ENCODE results near the gene C2.

DNA sequence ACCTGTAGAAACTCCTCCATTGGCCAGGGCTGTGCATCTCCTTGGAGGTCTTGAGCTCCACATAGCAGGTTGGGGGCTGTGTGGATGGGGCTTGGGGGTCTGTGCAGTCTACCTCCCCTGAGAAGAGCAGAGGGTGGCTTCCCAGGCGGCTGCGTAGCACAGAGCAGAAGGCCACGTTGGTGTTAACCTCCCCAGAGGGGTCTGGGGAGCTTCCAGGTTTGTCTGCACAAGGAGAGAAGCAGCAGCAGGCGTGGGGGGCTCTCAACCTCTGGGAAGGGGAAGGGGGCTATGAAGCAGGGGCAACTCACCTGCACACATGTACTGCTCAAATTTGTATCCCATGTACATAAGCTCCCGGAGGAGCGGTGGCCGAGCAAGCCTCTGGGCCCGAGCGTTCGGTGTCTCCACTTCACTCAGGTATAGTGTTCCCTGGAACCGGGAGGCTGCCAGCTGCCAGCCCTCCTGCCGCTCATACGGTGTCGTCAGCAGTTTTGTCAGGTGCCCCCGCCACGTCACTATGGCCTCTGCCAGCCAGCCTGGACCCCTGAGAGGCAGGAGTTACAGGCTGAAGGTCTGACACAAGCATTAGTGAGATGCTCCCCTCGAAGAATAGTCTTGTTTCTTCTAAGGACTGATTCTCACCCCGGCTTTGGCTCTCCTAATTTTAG, 43.2 kb downstream of the C2 start:
- TF ChIP-seq, protein P1, sequence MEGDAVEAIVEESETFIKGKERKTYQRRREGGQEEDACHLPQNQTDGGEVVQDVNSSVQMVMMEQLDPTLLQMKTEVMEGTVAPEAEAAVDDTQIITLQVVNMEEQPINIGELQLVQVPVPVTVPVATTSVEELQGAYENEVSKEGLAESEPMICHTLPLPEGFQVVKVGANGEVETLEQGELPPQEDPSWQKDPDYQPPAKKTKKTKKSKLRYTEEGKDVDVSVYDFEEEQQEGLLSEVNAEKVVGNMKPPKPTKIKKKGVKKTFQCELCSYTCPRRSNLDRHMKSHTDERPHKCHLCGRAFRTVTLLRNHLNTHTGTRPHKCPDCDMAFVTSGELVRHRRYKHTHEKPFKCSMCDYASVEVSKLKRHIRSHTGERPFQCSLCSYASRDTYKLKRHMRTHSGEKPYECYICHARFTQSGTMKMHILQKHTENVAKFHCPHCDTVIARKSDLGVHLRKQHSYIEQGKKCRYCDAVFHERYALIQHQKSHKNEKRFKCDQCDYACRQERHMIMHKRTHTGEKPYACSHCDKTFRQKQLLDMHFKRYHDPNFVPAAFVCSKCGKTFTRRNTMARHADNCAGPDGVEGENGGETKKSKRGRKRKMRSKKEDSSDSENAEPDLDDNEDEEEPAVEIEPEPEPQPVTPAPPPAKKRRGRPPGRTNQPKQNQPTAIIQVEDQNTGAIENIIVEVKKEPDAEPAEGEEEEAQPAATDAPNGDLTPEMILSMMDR (IDR thresholded peaks at IDR 0.05): no peak
- no peak for TF ChIP-seq JUN (CRISPR knock-in tag; IDR thresholded peaks at IDR 0.05)
- TF ChIP-seq ZBTB21 (CRISPR knock-in tag; IDR thresholded peaks at IDR 0.05; ENCODE audit: borderline replicate concordance): no peak
- TF ChIP-seq, protein P2, sequence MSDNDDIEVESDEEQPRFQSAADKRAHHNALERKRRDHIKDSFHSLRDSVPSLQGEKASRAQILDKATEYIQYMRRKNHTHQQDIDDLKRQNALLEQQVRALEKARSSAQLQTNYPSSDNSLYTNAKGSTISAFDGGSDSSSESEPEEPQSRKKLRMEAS (CRISPR knock-in tag; IDR thresholded peaks at IDR 0.05): no peak
- TF ChIP-seq MYBL2 (CRISPR knock-in tag; IDR thresholded peaks at IDR 0.05): no peak
- TF ChIP-seq KAT7 (CRISPR knock-in tag; IDR thresholded peaks at IDR 0.05; ENCODE audit: borderline replicate concordance): no peak
